Endothelial cell of hepatic sinusoid (primary cell): Measurements from ENCODE around the gene HPN.

Experiments used
- in situ Hi-C: cut with HindIII; loops from 2 replicates; pipeline ENCODE4 v1.10.0; 2017; ENCODE audit warnings: low sequenced_read_pairs

HPN gene

GRCh38 chr19:35040826-35041547 is 534 bp upstream of the HPN start:
- in situ Hi-C loops: no loop called here

- in situ Hi-C loops: no loop called here
These were observed 672 bp downstream of the HPN start for GRCh38 chr19:35042056-35042730.

- in situ Hi-C loops: no loop called here
These were observed 1.6 kb downstream of the HPN start for GRCh38 chr19:35042954-35043604.

- in situ Hi-C loops: no loop called here
These were observed 2.4 kb downstream of the HPN start for GRCh38 chr19:35043906-35044305.

GRCh38 chr19:35044317-35045117 is 3.0 kb downstream of the HPN start:
- in situ Hi-C loops: no loop called here

GRCh38 chr19:35045667-35046300 is 4.3 kb downstream of the HPN start:
- in situ Hi-C loops: no loop called here

GRCh38 chr19:35046461-35046860 is 4.9 kb downstream of the HPN start:
- in situ Hi-C loops: no loop called here

GRCh38 chr19:35048911-35049411 is 7.4 kb downstream of the HPN start:
- in situ Hi-C loops: no loop called here

GRCh38 chr19:35049456-35049855 is 7.9 kb downstream of the HPN start:
- in situ Hi-C loops: no loop called here

- in situ Hi-C loops: loop anchor here (5.0 kb wide), 1 partner anchor 67 kb away; the partner anchor contains the start of gene FXYD3
These were observed 9.1 kb downstream of the HPN start for GRCh38 chr19:35050662-35051061.

- in situ Hi-C loops: loop anchor here (5.0 kb wide), 1 partner anchor 66 kb away; the partner anchor contains the start of gene FXYD3
These were observed 9.7 kb downstream of the HPN start for GRCh38 chr19:35051268-35051667.

GRCh38 chr19:35051796-35052195 is 10.3 kb downstream of the HPN start:
- in situ Hi-C loops: loop anchor here (5.0 kb wide), 1 partner anchor 66 kb away; the partner anchor contains the start of gene FXYD3

- in situ Hi-C loops: loop anchor here (5.0 kb wide), 1 partner anchor 65 kb away; the partner anchor contains the start of gene FXYD3
These were observed 11.2 kb downstream of the HPN start for GRCh38 chr19:35052599-35053190.

GRCh38 chr19:35053667-35054293 is 12.3 kb downstream of the HPN start:
- in situ Hi-C loops: loop anchor here (5.0 kb wide), 1 partner anchor 64 kb away; the partner anchor contains the start of gene FXYD3

GRCh38 chr19:35054626-35055025 is 13.1 kb downstream of the HPN start:
- in situ Hi-C loops: loop anchor here (5.0 kb wide), 1 partner anchor 63 kb away; the partner anchor contains the start of gene FXYD3

- in situ Hi-C loops: no loop called here
These were observed 14.2 kb downstream of the HPN start for GRCh38 chr19:35055715-35056179.

- in situ Hi-C loops: no loop called here
These were observed 15.1 kb downstream of the HPN start for GRCh38 chr19:35056513-35057063.

- in situ Hi-C loops: no loop called here
These were observed 16.8 kb downstream of the HPN start for GRCh38 chr19:35058370-35058769.
